Left renal cortex interstitium (tissue), 4 donors: ENCODE results near the gene CGB5. TPM values are rescaled to one million over a fixed set of nuclear protein-coding genes. Genes with fewer than 3 reads are reported as not detected.
"Not testable (repeated sequence)": the region's sequence is repeated elsewhere in the genome, so short reads cannot be mapped to it uniquely, and the experiment has no call there.

Experiments used
- DNase-seq, 4 donors: peaks; one replicate each; pipeline ENCODE4 v3.0.0-alpha.2; 2013; ENCODE audit warnings: low read depth in 4 of 4, low spot score in 2 of 4, missing footprints in 1 of 4
- polyA plus RNA-seq, 4 donors: library from polyadenylated mRNA; unstranded; fragments of 120-200 nt; gene quantifications; one replicate each; pipeline ENCODE4 v1.2.1, GENCODE V29; 2013; ENCODE audit not compliant: insufficient read length in 4 of 4

Gene CGB5
- polyA plus RNA-seq, 4 donors: not detected

- DNase-seq: no peak
Observed at GRCh38 chr19:49020931-49021895, 22.4 kb upstream of the CGB5 start.

DNA sequence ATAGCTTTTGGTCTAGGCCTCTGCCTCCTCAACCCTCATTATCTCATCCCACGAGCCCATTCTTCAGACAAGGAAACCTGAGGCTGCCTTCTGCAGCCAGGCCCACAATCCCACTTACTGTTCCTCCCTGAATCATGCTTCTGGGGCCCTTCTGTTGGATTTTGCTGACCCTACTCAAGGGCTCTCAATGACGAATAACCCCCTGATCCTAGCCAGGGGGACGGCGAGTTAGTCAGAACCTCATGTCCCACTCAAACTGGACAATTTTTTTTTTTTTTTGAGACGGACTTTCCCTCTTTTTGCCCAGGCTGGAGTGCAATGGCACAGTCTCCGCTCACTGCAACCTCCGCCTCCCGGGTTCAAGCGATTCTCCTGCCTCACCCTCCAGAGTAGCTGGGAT, 21.5 kb upstream of the CGB5 start:
- DNase-seq: no peak

- not testable (repeated sequence) for DNase-seq
Observed at GRCh38 chr19:49024233-49024632, 19.4 kb upstream of the CGB5 start, which contains the start of gene CGB3. CGB3 (minus strand) TSS chr19:49024333; CDS start chr19:49023971, 362 bp downstream.

DNA sequence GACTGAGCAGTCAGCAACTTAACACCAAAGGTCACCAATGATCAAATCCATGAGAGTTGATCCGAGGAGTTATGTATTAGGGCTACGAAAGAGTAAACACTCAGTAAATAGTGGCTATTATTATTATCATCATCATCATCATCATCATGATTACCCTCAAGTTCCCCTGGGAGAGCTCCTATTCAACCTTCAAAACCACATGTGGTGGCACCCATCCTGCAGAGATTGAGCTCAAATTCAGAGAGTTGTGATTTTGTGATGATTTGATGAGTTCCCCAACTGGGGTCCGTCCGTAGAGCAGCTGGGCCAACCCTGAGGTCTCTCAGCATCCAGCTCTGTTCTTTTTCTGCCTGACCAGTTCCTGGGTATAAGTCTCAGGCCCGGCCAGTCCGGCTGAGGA, 18.6 kb upstream of the CGB5 start:
- DNase-seq: not testable (repeated sequence)

DNA sequence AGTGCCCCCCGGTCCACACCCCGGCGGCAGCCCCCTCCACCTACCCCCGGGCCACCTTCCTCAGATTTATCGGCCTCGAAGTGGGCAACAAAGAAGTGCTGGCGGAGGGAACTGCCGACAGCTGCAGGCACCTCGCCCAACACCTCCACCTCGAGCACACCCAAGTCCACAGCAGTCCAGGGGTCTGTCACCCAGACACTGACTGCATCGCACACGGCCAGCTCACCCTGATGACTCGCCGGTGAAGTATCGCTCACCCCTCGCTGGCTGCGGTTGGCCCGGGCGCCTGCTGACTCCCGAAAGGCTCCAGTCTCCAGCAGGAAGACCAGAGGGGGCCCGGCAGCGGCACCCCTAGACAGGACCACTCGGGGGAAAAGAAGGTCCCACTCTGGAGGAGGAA, 18.0 kb upstream of the CGB5 start:
- not testable (repeated sequence) for DNase-seq

DNA sequence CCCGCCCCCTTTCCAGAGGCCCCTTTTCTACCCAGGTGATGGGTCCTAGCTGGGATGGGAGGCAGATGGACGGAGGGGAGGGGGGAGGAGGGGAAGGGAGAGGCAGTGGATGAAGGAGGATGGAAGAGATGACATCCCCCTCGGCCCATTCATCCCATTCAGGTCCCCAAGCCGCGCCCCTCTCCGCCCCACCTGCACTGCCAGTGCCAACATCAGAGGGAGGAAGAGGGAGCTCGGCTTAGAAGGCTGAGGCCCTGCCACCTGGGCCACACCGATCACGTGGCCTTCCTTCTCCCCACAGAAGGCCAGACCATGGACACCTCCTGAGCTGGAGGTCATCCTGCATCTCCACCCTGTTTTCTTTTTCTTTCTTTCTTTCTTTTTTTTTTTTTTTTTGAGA, 15.0 kb upstream of the CGB5 start:
- not testable (repeated sequence) for DNase-seq

GRCh38 chr19:49029749-49030148, 13.9 kb upstream of the CGB5 start:
- DNase-seq: not testable (repeated sequence)

DNA sequence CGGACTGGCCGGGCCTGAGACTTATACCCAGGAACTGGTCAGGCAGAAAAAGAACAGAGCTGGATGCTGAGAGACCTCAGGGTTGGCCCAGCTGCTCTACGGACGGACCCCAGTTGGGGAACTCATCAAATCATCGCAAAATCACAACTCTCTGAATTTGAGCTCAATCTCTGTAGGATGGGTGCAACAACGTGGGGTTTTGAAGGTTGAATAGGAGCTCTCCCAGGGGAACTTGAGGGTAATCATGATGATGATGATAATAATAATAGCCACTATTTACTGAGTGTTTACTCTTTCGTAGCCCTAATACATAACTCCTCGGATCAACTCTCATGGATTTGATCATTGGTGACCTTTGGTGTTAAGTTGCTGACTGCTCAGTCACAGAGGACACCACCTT, 13.3 kb upstream of the CGB5 start:
- DNase-seq: not testable (repeated sequence)

DNA sequence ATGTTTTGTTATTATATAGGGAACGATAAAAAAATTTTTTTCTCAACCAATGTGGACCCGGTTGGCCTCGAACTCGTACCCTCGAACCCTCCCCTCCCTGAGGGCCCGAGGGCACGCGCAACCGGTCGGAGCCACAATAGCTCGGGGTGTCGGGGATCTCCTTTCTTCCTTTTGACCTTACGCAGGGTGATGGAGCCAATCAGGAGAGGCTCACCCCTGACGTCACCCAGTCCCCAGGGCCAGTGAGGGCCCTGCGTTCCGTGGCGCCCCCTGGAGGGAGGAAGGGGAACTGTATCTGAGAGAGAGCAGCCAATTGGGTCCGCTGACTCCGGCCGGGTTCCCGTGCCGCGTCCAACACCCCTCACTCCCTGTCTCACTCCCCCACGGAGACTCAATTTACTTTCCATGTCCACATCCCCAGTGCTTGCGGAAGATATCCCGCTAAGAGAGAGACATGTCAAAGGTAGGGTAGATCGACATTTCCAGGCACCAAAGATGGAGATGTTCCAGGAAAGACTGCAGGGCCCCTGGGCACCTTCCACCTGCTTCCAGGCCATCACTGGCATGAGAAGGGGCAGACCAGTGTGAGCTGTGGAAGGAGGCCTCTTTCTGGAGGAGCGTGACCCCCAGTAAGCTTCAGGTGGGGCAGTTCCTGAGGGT, 11.9 kb upstream of the CGB5 start, which contains the start of gene CGB2:
CGB2 (plus strand) TSS at position 249 of the 660 bp plus-strand sequence; CDS start at position 455, 206 bp downstream.
- DNase-seq: not testable (repeated sequence)

DNA sequence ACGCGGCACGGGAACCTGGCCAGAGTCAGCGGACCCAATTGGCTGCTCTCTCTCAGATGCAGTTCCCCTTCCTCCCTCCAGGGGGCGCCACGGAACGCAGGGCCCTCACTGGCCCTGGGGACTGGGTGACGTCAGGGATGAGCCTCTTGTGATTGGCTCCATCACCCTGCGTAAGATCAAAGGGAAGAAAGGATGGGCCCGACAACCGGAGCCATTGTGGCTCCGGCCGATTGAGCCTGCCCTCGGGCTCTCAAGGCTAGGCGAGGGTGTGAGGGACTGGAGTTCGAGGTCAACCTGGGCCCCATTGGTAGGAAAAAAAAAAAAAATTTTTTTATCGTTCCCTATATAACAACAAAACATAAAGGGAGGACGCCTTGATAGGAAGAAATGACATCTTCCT, 6.8 kb upstream of the CGB5 start, which contains the start of gene CGB1:
CGB1 (minus strand) TSS at position 81 of the 400 bp plus-strand sequence. CDS start 184 bp downstream, outside the sequence.
- DNase-seq: not testable (repeated sequence)

- not testable (repeated sequence) for DNase-seq
Observed at GRCh38 chr19:49038111-49038510, 5.5 kb upstream of the CGB5 start.

DNA sequence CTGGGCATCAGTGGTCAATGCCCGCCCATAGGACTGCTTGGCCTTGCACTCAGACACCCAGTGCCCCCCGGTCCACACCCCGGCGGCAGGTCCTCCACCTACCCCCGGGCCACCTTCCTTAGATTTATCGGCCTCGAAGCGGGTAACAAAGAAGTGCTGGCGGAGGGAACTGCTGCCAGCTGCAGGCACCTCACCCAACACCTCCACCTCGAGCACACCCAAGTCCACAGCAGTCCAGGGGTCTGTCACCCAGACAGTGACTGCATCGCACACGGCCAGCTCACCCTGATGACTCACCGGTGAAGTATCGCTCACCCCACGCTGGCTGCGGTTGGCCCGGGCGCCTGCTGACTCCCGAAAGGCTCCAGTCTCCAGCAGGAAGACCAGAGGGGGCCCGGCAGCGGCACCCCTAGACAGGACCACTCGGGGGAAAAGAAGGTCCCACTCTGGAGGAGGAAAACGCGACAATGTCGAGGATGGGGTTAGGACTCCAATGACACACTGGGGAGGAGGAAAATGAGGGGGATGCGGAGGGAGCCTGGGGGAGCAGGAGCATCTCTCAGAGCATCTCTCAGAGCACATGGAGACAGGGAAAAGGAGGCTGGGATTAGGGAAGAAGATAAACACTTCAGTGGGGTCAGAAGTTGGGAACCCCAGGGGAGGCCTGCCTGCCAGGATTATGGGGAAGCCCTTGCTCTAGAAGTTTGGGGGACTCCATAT, 4.9 kb upstream of the CGB5 start:
- DNase-seq: not testable (repeated sequence)

- DNase-seq: not testable (repeated sequence)
Observed at GRCh38 chr19:49039736-49040135, 3.9 kb upstream of the CGB5 start.

DNA sequence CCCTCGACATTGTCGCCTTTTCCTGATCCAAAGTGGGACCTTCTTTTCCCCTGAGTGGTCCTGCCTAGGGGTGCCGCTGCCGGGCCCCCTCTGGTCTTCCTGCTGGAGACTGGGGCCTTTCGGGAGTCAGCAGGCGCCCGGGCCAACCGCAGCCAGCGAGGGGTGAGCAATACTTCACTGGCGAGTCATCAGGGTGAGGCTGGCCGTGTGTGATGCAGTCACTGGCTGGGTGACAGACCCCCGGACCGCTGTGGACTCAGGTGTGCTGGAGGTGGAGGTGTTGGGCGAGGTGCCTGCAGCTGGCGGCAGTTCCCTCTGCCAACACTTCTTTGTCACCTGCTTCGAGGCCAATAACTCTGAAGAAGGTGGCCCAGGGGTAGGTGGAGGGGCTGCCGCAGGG, 1.5 kb upstream of the CGB5 start:
- DNase-seq: no peak

DNA sequence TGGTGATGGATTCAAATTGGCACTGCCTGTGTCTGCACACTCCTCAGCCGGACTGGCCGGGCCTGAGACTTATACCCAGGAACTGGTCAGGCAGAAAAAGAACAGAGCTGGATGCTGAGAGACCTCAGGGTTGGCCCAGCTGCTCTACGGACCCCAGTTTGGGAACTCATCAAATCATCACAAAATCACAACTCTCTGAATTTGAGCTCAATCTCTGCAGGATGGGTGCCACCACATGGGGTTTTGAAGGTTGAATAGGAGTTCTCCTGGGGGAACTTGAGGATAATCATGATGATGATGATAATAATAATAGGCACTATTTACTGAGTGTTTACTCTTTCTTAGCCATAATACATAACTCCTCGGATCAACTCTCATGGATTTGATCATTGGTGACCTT, 982 bp upstream of the CGB5 start:
- not testable (repeated sequence) for DNase-seq

GRCh38 chr19:49049011-49049410, 5.4 kb downstream of the CGB5 start, which contains the start of gene CGB8:
CGB8 (minus strand) TSS chr19:49049111; CDS start chr19:49048739, 372 bp downstream.
- DNase-seq: not testable (repeated sequence)

GRCh38 chr19:49049834-49050233, 6.2 kb downstream of the CGB5 start:
- not testable (repeated sequence) for DNase-seq

DNA sequence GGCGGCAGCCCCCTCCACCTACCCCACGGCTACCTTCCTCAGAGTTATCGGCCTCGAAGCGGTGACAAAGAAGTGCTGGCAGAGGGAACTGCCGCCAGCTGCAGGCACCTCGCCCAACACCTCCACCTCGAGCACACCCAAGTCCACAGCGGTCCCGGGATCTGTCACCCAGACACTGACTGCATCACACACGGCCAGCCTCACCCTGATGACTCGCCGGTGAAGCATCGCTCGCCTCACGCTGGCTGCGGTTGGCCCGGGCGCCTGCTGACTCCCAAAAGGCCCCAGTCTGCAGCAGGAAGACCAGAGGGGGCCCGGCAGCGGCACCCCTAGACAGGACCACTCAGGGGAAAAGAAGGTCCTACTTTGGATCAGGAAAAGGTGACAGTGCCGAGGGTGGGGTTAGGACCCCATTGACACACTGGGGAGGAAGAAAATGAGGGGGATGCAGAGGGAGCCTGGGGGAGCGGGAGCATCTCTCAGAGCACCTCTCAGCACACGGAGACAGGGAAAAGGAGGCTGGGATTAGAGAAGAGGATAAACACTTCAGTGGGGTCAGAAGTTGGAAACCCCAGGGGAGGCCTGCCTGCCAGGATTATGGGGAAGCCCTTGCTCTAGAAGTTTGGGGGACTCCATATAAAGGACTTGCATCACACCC, 6.9 kb downstream of the CGB5 start:
- DNase-seq: not testable (repeated sequence)

DNA sequence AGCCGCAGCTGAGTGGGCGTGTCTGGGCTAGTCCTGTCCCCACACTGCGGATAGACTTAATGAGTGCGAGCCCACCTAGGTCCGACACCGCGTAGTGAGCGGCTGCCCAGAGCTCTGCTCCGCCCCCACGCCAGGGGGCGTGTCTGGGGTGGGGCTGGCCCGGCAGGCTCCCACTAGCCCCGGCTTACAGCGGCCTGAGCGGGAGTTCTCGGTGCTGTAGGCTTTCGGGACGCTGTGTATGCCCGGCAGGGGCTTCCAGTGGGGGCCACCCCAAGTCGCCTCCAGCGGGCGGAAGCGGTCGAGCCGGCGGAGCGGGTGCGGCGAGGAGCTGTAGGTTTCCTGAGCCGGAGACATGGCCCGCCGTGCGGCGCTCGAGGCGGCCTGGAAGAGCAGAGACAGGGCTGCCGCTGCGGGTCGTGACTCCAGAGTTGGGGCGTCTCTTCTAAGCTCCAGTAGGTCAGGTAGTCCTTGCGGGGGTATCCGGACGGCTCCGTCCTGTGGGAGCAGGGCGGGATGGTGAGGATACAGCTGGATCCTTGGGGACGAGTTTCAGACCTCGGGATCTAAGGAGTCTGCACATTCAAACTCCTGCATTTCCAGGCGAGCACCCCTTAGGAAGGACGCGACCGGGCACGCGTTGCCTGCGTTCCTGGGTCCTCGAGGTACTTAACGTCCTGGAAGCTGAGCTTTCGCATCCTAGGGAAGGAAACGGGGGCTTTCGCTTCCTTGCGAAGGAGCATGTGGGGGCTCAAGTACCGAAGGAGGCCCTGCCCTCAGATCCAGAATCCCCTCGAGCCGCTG, 12.7 kb downstream of the CGB5 start:
- no peak for DNase-seq
